HepG2 (cell line): Measurements from ENCODE around the gene CTIF. TPM values are rescaled to one million over a fixed set of nuclear protein-coding genes. Genes with fewer than 3 reads are reported as not detected.

ENCODE experiments used
- ATAC-seq: fragments of 200-7000 bp; cut with Tn5 transposase; 3 replicates; pipeline ENCODE4 v1.9.1; 2020; ENCODE audit warnings: mild to moderate bottlenecking, moderate library complexity
- BruUV-seq: library from RNA; stranded (reverse); fragments of 400-500 nt; replicated peaks from 2 replicates; lab custom pipeline; 2021; lab: Mats Ljungman, UMichigan
- CTCF ChIA-PET: fragments of 300-600 bp; formaldehyde crosslinking; extraction: SDS; loops from one replicate; lab custom pipeline; 2021; ENCODE audit warnings: low total read pairs, inconsistent platforms, low intra/inter-chr PET ratio; lab: Yijun Ruan, JAX
- POLR2A ChIA-PET: fragments of 350-600 bp; sonication (Branson Sonifier 250); formaldehyde crosslinking; loops from one replicate; lab custom pipeline; 2020; ENCODE audit warnings: antibody characterized with exemption, inconsistent platforms; lab: Yijun Ruan, JAX
- DNase-seq: peaks from one replicate; pipeline ENCODE4 v3.0.0-alpha.2; 2015; ENCODE audit warnings: low spot score
- FAIRE-seq: peaks from 3 replicates; lab custom pipeline; 2011; peaks lifted over from hg19 to GRCh38; lab: Jason Lieb, UNC
- H2AFZ ChIP-seq: one replicate; pipeline ENCODE4 v1.6.1; 2011; ENCODE audit warnings: low read length, inconsistent platforms
- H3K27ac ChIP-seq: fragments of 300-600 bp; 3 replicates; pipeline ENCODE4 v1.8.0; 2011; ENCODE audit warnings: mixed run types, mild to moderate bottlenecking, mixed read lengths, low read length, inconsistent platforms; ENCODE audit not compliant: insufficient read depth; ENCODE audit errors: extremely low read length
- H3K27me3 ChIP-seq, 2 experiments: fragments of 200-600 bp in 1 of 2; 2 replicates in 1 of 2; 3 replicates in 1 of 2; pipeline versions ENCODE4 v1.6.0 to v1.8.0; 2011; ENCODE audit warnings: low read length in 2 of 2, mild to moderate bottlenecking in 2 of 2, moderate library complexity in 2 of 2, inconsistent platforms in 1 of 2; ENCODE audit not compliant: insufficient read depth in 2 of 2, control insufficient read depth in 1 of 2
- H3K36me3 ChIP-seq, 2 experiments: fragments of 200-600 bp in 1 of 2; replicated peaks in 1 of 2; 2 replicates in 1 of 2; 3 replicates in 1 of 2; pipeline versions ENCODE4 v1.5.1 to v1.8.0; 2011; ENCODE audit warnings: low read length in 2 of 2, inconsistent platforms in 1 of 2; ENCODE audit not compliant: insufficient read depth in 2 of 2, control insufficient read depth in 1 of 2
- H3K4me1 ChIP-seq: 2 replicates; pipeline ENCODE4 v1.5.1; 2012; ENCODE audit warnings: low read length, inconsistent platforms; ENCODE audit not compliant: insufficient read depth
- H3K4me2 ChIP-seq: 2 replicates; pipeline ENCODE4 v1.6.0; 2011; ENCODE audit warnings: low read depth, low read length, inconsistent platforms
- H3K4me3 ChIP-seq, 3 experiments: fragments of 200-600 bp in 1 of 3; sonication (generic), shearing (Covaris generic) in 1 of 3; replicated peaks in 1 of 3; 2 replicates each; pipeline ENCODE4 v1.5.1; 2011 to 2016; ENCODE audit warnings: low read length in 3 of 3, inconsistent platforms in 2 of 3, low read depth in 2 of 3, mild to moderate bottlenecking in 2 of 3, control low read depth in 1 of 3, mixed read lengths in 1 of 3; ENCODE audit not compliant: insufficient read depth in 1 of 3
- H3K79me2 ChIP-seq: one replicate; pipeline ENCODE4 v1.6.1; 2011; ENCODE audit warnings: low read length, inconsistent platforms; ENCODE audit not compliant: insufficient read depth
- H3K9ac ChIP-seq: 2 replicates; pipeline ENCODE4 v1.6.0; 2011; ENCODE audit warnings: mild to moderate bottlenecking, low read depth, low read length, inconsistent platforms; ENCODE audit not compliant: insufficient read depth
- H3K9me3 ChIP-seq: 2 replicates; pipeline ENCODE4 v1.5.1; 2012; ENCODE audit warnings: mild to moderate bottlenecking, low read length
- H4K20me1 ChIP-seq: 2 replicates; pipeline ENCODE4 v1.6.0; 2011; ENCODE audit warnings: inconsistent platforms, mild to moderate bottlenecking, low read length, moderate library complexity; ENCODE audit not compliant: insufficient read depth
- AHDC1 ChIP-seq: sonication (generic); formaldehyde crosslinking; IDR thresholded peaks from 2 replicates; pipeline ENCODE4 v1.5.1; 2020; ENCODE audit warnings: mild to moderate bottlenecking, missing genetic modification reagents, borderline replicate concordance
- ASH2L ChIP-seq: fragments of 300-600, 200-600 bp; sonication (generic); IDR thresholded peaks from 2 replicates; pipeline ENCODE4 v1.7.0; 2017; ENCODE audit warnings: low read depth, mild to moderate bottlenecking, moderate library complexity, mixed read lengths, low read length; ENCODE audit not compliant: insufficient read length
- KAT2B ChIP-seq: fragments of 150-350 bp; IDR thresholded peaks from 2 replicates; pipeline ENCODE4 v1.6.1; 2014; ENCODE audit warnings: low read depth, low read length, borderline replicate concordance
- POLR2G ChIP-seq: fragments of 200-400 bp; formaldehyde crosslinking; IDR thresholded peaks from 2 replicates; pipeline ENCODE4 v1.6.1; 2018; ENCODE audit warnings: mild to moderate bottlenecking, low read depth, low read length, moderate library complexity
- RBM22 ChIP-seq: fragments of 200-400 bp; formaldehyde crosslinking; optimal IDR thresholded peaks from 2 replicates; pipeline ENCODE3; 2017; ENCODE audit warnings: mild to moderate bottlenecking, low read length, moderate library complexity
- WIZ ChIP-seq: sonication (generic); formaldehyde crosslinking; IDR thresholded peaks from 2 replicates; pipeline ENCODE4 v1.5.1; 2020; ENCODE audit warnings: mild to moderate bottlenecking, missing genetic modification reagents
- ZMYM4 ChIP-seq: sonication (generic); formaldehyde crosslinking; IDR thresholded peaks from 2 replicates; pipeline ENCODE4 v1.8.1; 2023; ENCODE audit warnings: mild to moderate bottlenecking, missing genetic modification reagents
- ZNF264 ChIP-seq: sonication (generic); formaldehyde crosslinking; IDR thresholded peaks from 2 replicates; pipeline ENCODE4 v1.4.0; 2020; ENCODE audit warnings: missing genetic modification reagents
- ZNF484 ChIP-seq: sonication (generic); formaldehyde crosslinking; IDR thresholded peaks from 2 replicates; pipeline ENCODE4 v1.5.1; 2020; ENCODE audit warnings: mild to moderate bottlenecking, low read depth, missing genetic modification reagents, borderline replicate concordance
- ZNF530 ChIP-seq: sonication (generic); formaldehyde crosslinking; IDR thresholded peaks from 2 replicates; pipeline ENCODE4 v1.5.0; 2020; ENCODE audit warnings: low read depth, mild to moderate bottlenecking, missing genetic modification reagents
- WGBS: methylation state at CpG from one replicate; pipeline ENCODE4 v1.1.6; 2017; ENCODE audit warnings: low lambda C conversion rate; 5-methylcytosine and 5-hydroxymethylcytosine counted together
- in situ Hi-C: cut with HindIII; loops from 2 replicates; pipeline ENCODE4 v1.10.0; 2017; ENCODE audit warnings: low pct_unique_long_range_greater_than_20kb; ENCODE audit not compliant: extremely low pct_ligation_motif_present
- intact Hi-C: fragments of 100-400 bp; cut with micrococcal nuclease; formaldehyde crosslinking; loops from one replicate; pipeline ENCODE4 v1.10.0; 2022; ENCODE audit not compliant: unreplicated experiment
- polyA plus RNA-seq, 8 experiments: library from polyadenylated mRNA; depleted of rRNA in 3 of 8; stranded (reverse) in 7 of 8; unstranded in 1 of 8; fragments of >200 nt; fragmentation: Illumina TruSeq in 4 of 8; extraction: Trizol in 4 of 8; gene quantifications; 2 replicates each; pipeline versions ENCODE4 v1.2.1 to v1.2.3, GENCODE V29; 2011 to 2016; ENCODE audit warnings: low read depth in 4 of 8, missing spikeins in 1 of 8, mixed read lengths in 1 of 8; ENCODE audit not compliant: insufficient read depth in 1 of 8
- total RNA-seq, 5 experiments: library from RNA; depleted of rRNA; stranded (reverse); fragments of >200 nt; fragmentation: Illumina TruSeq; extraction: Trizol; gene quantifications; 2 replicates each; pipeline ENCODE4 v1.2.3, GENCODE V29; 2016; ENCODE audit warnings: low read depth in 1 of 5

Gene CTIF
- total and polyA plus RNA-seq, 2 of the 13 experiments (the other 11 are each of a cell fraction or from before 2014, with no cell fraction given), result 18.2 to 28.0 TPM

- peak; percentile 97 for TF ChIP-seq ZNF264
- TF ChIP-seq ZMYM4, result no peak
- TF ChIP-seq KAT2B, result no peak
- peak; percentile 17 for TF ChIP-seq RBM22
- CTCF ChIA-PET, result no interaction called here
- Histone ChIP-seq H3K36me3 (no peaks in the 10 kb centered on the region), H2AFZ (no peak overlapping the region), H3K9me3 (no peaks in the 10 kb centered on the region), H3K4me3 (no peak overlapping the region), H4K20me1 (no peaks in the 10 kb centered on the region), H3K4me2 (no peak overlapping the region), H3K4me1 (peaks cover 17% of the 10 kb centered on the region), H3K79me2 (no peaks in the 10 kb centered on the region), H3K27me3 (no peaks in the 10 kb centered on the region), H3K27ac (no peak overlapping the region), H3K9ac (no peak overlapping the region)
- intact Hi-C loops, result no loop called here
- DNase-seq (no peak), FAIRE-seq (no peak), ATAC-seq (no peak)
- 85% methylated on average over 6 of the region's 7 CpGs for WGBS
- POLR2A ChIA-PET, result no interaction called here
- in situ Hi-C loops, result loop anchor here (5.0 kb wide), 1 partner anchor 84 kb away; no protein-coding TSS in a partner anchor
- BruUV-seq, result no TSS peak
Observed at GRCh38 chr18:48866028-48866733, 327.4 kb downstream of the CTIF start.

- ChIA-PET POLR2A (no interaction called here), CTCF (no interaction called here)
- no TSS peak for BruUV-seq
- Histone ChIP-seq H3K27ac (no peak overlapping the region), H3K4me2 (no peak overlapping the region), H3K27me3 (no peaks in the 10 kb centered on the region), H4K20me1 (no peaks in the 10 kb centered on the region), H3K9ac (no peak overlapping the region), H3K36me3 (no peaks in the 10 kb centered on the region), H3K79me2 (no peaks in the 10 kb centered on the region), H3K4me1 (peaks cover 17% of the 10 kb centered on the region), H3K9me3 (no peaks in the 10 kb centered on the region), H3K4me3 (no peak overlapping the region), H2AFZ (no peak overlapping the region)
- ATAC-seq (no peak), FAIRE-seq (no peak), DNase-seq (no peak)
- TF ChIP-seq POLR2G (no peak), WIZ (no peak), ASH2L (no peak), ZNF484 (no peak), ZNF530 (CRISPR knock-in tag) (no peak), AHDC1 (no peak)
- intact Hi-C loops (no loop called here), in situ Hi-C loops (loop anchor here (5.0 kb wide), 1 partner anchor 85 kb away; no protein-coding TSS in a partner anchor)
- 0% methylated on average over 1 of the region's 1 CpG for WGBS
Observed at GRCh38 chr18:48866856-48867255, 328.0 kb downstream of the CTIF start.
